Suprapubic skin (tissue), 3 donors: ENCODE data around the gene INTS6.

Experiments
- CTCF ChIP-seq, 2 donors: fragments of 200-600 bp in 1 of 2; fragments of 450-650 bp in 1 of 2; sonication (generic) in 1 of 2; IDR thresholded peaks; one replicate each; pipeline ENCODE4 v1.5.1; 2016 to 2019; ENCODE audit warnings: antibody characterized with exemption in 2 of 2, mild to moderate bottlenecking in 1 of 2, moderate library complexity in 1 of 2
- POLR2A ChIP-seq, 2 donors: fragments of 450-650 bp; IDR thresholded peaks; one replicate each; pipeline ENCODE4 v1.6.1; 2017; ENCODE audit warnings: antibody characterized with exemption in 2 of 2, mild to moderate bottlenecking in 2 of 2, moderate library complexity in 2 of 2

- TF ChIP-seq CTCF (IDR thresholded peaks at IDR 0.05) = no peak
- no peak for TF ChIP-seq POLR2A (IDR thresholded peaks at IDR 0.05)
Measured at GRCh38 chr13:51449018-51449417, 3.8 kb downstream of the INTS6 start.
